Stimulated activated CD4-positive, alpha-beta T cell treated with anti-CD3 and anti-CD28 coated beads, TNF-alpha, amount 100 ng/mL, for 4 hours (primary cell): ENCODE results near the gene ZIK1.

ENCODE experiments used
- DNase-seq, 3 experiments: peaks; one replicate each; pipeline ENCODE4 v3.0.0-alpha.2; 2020; ENCODE audit warnings: low read depth in 3 of 3

The ZIK1 gene

DNA sequence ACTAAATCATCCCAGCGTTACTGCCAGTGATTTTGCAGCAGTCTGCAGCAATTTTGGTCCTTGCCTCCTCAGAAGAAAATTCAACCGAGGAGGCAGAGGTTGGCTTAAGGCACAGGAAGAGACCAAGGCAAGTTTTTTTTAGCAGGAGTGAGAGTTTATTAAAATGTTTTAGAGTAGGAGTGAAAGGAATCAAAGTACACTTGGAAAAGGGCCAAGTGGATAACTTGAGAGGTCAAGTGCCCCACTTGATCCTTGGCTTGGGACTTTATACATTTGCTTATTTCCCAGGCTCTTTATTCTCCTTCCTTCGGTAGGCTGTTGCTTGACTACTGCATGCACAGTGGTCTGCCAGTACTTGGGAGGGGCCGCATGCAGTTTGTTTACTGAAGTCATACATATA is 27.2 kb downstream of the ZIK1 start:
- DNase-seq: no peak

- DNase-seq: peak; percentile 69 to 81 (median 79)
Measured at GRCh38 chr19:57613941-57614743, 30.2 kb downstream of the ZIK1 start, which contains the start of gene ZNF134. Gene ZNF134, plus strand, starts transcription at chr19:57614242. Its CDS starts 5,227 bp downstream, at chr19:57619469.

DNA sequence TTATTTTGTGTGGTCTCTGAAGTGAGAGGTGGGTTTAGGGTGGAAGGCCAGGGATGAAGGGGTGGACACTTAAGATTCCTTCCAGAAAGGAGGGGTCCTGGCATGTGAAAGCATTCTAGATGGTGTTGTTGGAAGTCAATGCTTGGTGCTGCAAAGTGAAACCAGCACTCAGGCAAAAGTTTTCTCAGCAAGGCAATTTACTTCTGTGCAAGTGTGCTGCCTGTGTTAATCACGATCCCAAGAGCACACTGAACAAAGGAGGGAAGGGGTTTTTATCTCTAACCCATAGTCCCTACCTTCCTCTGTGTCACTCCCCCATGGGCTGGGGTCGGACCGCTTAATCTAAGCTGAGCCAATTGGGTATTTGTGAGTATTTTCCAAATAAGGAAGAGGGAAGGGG is 31.4 kb downstream of the ZIK1 start:
- no peak for DNase-seq

- DNase-seq: no peak
Measured at GRCh38 chr19:57620673-57621348, 36.9 kb downstream of the ZIK1 start.

DNA sequence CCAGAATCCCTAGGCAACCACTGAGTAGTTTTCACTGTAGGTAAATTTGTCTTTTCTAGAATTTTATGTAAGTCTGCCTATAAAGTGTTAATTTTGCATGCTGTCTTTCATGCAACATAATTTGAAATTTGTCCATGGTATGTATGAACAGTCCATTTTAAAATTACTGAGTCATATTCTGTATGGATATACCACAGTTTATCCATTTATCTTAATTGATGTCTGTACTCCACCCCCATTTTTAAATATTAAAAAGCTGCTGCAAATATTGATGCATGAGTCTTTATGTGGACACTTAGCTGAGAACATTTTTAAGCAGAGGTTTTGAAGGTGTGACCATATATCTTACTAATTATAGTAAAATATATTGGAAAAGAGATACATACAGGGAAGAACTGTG is 39.1 kb downstream of the ZIK1 start:
- no peak for DNase-seq

DNA sequence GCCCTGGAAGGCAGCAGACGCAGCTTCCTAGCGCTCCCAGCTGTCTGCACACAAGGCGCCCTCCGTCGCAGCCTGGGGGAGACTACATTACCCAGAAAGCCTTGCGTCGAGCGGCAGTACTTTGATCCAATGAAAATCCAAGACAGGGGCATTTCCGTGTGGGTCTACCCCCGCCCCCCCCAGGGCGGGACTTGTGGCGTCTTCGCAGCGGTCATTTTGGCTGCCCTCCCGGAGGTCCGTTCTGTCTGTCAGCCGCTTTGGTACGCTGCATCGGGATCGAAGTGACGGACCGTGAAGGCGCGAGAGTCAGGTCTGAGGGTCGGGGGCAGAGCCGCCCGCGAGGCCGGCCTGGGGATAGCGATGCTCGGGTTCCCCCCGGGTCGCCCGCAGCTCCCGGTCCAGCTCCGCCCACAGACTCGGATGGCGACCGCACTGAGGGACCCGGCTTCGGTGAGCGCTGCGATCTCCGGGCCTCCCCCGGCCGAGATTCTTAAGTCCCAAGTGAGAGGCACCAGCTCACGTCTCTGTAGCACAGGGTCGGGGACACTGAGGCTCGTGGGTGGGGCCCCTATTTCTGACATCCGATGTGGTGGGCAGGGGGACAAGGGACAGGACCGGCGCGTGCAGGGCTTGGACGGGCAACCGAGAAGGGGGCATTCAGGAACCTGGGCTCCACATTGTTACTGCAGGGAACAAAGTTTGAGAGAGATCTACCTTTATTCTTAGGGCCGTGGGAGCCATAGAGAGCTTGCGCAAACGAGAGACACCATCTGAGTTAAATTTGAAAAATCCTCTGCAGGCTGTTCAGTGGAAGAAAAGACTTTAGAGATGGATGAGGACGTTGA is 49.3 kb downstream of the ZIK1 start, which contains the start of gene ZNF211:
ZNF211 (plus strand) TSS at position 182 of the 845 bp plus-strand sequence; CDS start at position 361, 179 bp downstream.
- peak; percentile 61 to 80 (median 72) for DNase-seq

DNA sequence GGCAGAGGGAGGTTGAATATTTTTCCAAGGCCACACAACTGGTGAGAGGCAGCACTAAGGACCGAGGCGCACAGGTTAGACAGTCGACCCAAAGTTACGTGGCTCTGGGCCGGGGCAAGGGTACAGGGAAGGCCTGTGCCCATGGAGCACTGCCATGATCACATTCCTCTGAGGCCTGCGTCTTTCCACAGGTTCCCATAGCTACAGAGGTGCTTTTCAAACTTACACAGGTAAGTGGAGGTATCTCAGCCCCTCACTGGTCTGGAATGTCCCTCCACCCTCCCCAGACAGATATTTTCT is 49.8 kb downstream of the ZIK1 start:
- no peak for DNase-seq

DNA sequence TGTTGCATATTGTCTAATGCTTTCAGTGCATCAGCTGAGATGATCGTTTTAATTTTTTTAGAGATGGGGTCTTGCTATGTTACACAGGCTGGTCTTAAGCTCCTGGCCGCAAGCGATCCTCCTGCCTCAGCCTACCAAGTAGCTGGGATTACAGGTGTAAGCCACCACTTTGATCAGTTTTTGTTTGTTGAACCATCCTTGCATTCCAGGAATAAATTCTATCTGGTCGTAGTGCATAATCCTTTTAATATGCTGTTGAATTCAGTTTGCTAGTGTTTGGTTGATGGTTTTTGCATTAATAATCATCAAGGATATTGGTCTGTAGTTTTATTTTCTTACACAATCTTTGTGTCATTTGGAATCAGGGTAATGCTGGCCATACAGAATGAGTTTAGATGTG is 53.4 kb downstream of the ZIK1 start:
- no peak for DNase-seq

DNA sequence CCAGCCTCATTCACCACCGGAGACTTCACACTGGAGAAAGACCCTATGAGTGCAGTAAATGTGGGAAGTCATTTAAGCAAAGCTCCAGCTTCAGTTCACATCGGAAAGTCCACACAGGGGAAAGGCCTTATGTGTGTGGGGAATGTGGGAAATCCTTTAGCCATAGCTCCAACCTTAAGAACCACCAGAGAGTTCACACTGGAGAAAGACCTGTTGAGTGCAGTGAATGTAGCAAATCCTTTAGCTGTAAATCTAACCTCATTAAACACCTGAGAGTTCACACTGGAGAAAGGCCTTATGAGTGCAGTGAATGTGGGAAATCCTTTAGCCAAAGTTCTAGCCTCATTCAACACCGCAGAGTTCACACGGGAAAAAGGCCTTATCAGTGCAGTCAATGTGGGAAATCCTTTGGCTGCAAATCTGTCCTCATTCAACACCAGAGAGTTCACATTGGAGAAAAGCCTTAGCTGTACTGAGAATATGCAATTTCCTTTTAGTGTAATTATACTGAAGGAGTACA is 57.8 kb downstream of the ZIK1 start:
- no peak for DNase-seq

- no peak for DNase-seq
Measured at GRCh38 chr19:57642396-57643046, 58.6 kb downstream of the ZIK1 start.
